Amygdala (tissue), 56 donors: Measurements from ENCODE around the gene DVL3.

ENCODE experiments used
- DNase-seq, 56 donors: peaks; one replicate each; lab custom pipeline; 2025; lab: John Stamatoyannopoulos, UW

The DVL3 gene

GRCh38 chr3:184203526-184203925 is 48.3 kb downstream of the DVL3 start:
- no peak for DNase-seq

- no peak for DNase-seq
Observed at GRCh38 chr3:184209146-184209923, 54.2 kb downstream of the DVL3 start.

- no peak for DNase-seq
Observed at GRCh38 chr3:184211297-184211696, 56.1 kb downstream of the DVL3 start.

GRCh38 chr3:184211718-184212117 is 56.5 kb downstream of the DVL3 start:
- no peak for DNase-seq

- no peak for DNase-seq
Observed at GRCh38 chr3:184218814-184219213, 63.6 kb downstream of the DVL3 start.

GRCh38 chr3:184222521-184222920 is 67.3 kb downstream of the DVL3 start:
- DNase-seq, result no peak
